BJ (cell line): Measurements from ENCODE around the gene ANKRD22. TPM values are rescaled to one million over a fixed set of nuclear protein-coding genes. Genes with fewer than 3 reads are reported as not detected.

ENCODE experiments used
- CTCF ChIA-PET: fragments of 350-600 bp; formaldehyde crosslinking; extraction: SDS; loops from one replicate; lab custom pipeline; 2021; ENCODE audit warnings: antibody characterized with exemption, inconsistent platforms; lab: Yijun Ruan, JAX
- POLR2A ChIA-PET: fragments of 300-600 bp; sonication (Branson Sonifier 250); formaldehyde crosslinking; extraction: SDS; loops from one replicate; lab custom pipeline; 2021; ENCODE audit warnings: antibody characterized with exemption; lab: Charles Lee
- DNase-seq: peaks from one replicate; pipeline ENCODE4 v3.0.0-alpha.2; 2011; ENCODE audit warnings: low read depth
- H3K27me3 ChIP-seq: 2 replicates; pipeline ENCODE4 v1.6.0; 2011; ENCODE audit warnings: low read length; ENCODE audit not compliant: control insufficient read depth, insufficient read depth
- H3K36me3 ChIP-seq: 2 replicates; pipeline ENCODE4 v1.5.1; 2011; ENCODE audit warnings: low read length; ENCODE audit not compliant: control insufficient read depth, insufficient read depth
- H3K4me3 ChIP-seq: 2 replicates; pipeline ENCODE4 v1.5.1; 2011; ENCODE audit warnings: low read depth, mild to moderate bottlenecking, control low read depth, low read length
- polyA plus RNA-seq: library from polyadenylated mRNA; depleted of rRNA; stranded (reverse); fragments of >200 nt; gene quantifications from 2 replicates; pipeline ENCODE4 v1.2.3, GENCODE V29; 2011
- TF ChIP-seq, protein P1 (sequence below): IDR thresholded peaks from 2 replicates; pipeline ENCODE4 v1.5.1; 2011; ENCODE audit warnings: low read depth, mild to moderate bottlenecking, control low read depth, inconsistent platforms, low read length, moderate library complexity; ENCODE audit not compliant: insufficient read depth

Gene ANKRD22
- polyA plus RNA-seq, 1 experiment, result not detected

GRCh38 chr10:88794731-88795130 is 56.9 kb downstream of the ANKRD22 start:
- CTCF ChIA-PET, result no interaction called here
- DNase-seq, result no peak
- Histone ChIP-seq H3K27me3 (peaks cover 2% of the 10 kb centered on the region; the same call in 1 of the 2 replicates), H3K36me3 (no peaks in the 10 kb centered on the region), H3K4me3 (no peak overlapping the region)
- TF ChIP-seq, protein P1, sequence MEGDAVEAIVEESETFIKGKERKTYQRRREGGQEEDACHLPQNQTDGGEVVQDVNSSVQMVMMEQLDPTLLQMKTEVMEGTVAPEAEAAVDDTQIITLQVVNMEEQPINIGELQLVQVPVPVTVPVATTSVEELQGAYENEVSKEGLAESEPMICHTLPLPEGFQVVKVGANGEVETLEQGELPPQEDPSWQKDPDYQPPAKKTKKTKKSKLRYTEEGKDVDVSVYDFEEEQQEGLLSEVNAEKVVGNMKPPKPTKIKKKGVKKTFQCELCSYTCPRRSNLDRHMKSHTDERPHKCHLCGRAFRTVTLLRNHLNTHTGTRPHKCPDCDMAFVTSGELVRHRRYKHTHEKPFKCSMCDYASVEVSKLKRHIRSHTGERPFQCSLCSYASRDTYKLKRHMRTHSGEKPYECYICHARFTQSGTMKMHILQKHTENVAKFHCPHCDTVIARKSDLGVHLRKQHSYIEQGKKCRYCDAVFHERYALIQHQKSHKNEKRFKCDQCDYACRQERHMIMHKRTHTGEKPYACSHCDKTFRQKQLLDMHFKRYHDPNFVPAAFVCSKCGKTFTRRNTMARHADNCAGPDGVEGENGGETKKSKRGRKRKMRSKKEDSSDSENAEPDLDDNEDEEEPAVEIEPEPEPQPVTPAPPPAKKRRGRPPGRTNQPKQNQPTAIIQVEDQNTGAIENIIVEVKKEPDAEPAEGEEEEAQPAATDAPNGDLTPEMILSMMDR, result no peak
- POLR2A ChIA-PET, result no interaction called here

GRCh38 chr10:88793712-88794299 is 57.8 kb downstream of the ANKRD22 start:
- no peak for DNase-seq
- no peaks in the 10 kb centered on the region for H3K36me3 ChIP-seq
- ChIA-PET POLR2A (no interaction called here), CTCF (interaction anchor here (0.7 kb wide), 1 partner anchor 222 kb away, joined by 4 read pairs; no protein-coding TSS in a partner anchor)
- TF ChIP-seq, protein P1, result no peak
- peaks cover 2% of the 10 kb centered on the region; the same call in 1 of the 2 replicates for H3K27me3 ChIP-seq
- no peak overlapping the region for H3K4me3 ChIP-seq

- Histone ChIP-seq H3K27me3 (peaks cover 2% of the 10 kb centered on the region; the same call in 1 of the 2 replicates), H3K36me3 (no peaks in the 10 kb centered on the region), H3K4me3 (no peak overlapping the region)
- DNase-seq, result no peak
- TF ChIP-seq, protein P1, result no peak
- POLR2A ChIA-PET, result no interaction called here
- CTCF ChIA-PET, result interaction anchor here (0.7 to 2.3 kb wide), 3 partner anchors 12 to 210 kb away, joined by 3 to 13 read pairs (median 4); partner anchors contain the start of gene RNLS
These were observed 59.0 kb downstream of the ANKRD22 start for GRCh38 chr10:88792661-88793060.

DNA sequence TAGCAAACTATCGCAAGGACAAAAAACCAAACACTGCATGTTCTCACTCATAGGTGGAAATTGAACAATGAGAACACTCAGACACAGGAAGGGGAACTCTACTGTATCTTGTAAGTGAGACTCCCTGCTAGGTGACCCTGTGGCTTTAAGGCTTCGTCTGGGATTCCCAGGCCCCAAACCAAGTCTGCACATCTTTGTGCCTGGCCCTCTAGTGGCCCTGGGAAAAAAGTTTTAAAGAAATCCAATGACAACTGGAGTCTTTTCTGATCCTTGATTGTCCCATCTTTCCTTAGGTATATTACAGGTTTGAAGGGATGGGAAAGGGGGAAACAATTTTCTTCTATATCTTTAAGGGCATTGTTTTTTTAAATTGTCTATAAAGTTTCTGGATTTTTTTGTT is 59.7 kb downstream of the ANKRD22 start:
- ChIA-PET POLR2A (no interaction called here), CTCF (interaction anchor here (0.7 to 2.3 kb wide), 3 partner anchors 13 to 209 kb away, joined by 3 to 13 read pairs (median 4); partner anchors contain the start of gene RNLS)
- DNase-seq, result no peak
- TF ChIP-seq, protein P1, result peak; percentile 56
- H3K27me3 ChIP-seq, result peaks cover under 1% of the 10 kb centered on the region; the same call in 1 of the 2 replicates
- H3K36me3 ChIP-seq, result no peaks in the 10 kb centered on the region
- no peak overlapping the region for H3K4me3 ChIP-seq

- TF ChIP-seq, protein P1, result no peak
- H3K27me3 ChIP-seq, result no peaks in the 10 kb centered on the region
- no peak overlapping the region for H3K4me3 ChIP-seq
- CTCF ChIA-PET, result no interaction called here
- DNase-seq, result no peak
- POLR2A ChIA-PET, result no interaction called here
- H3K36me3 ChIP-seq, result no peaks in the 10 kb centered on the region
These were observed 62.7 kb downstream of the ANKRD22 start for GRCh38 chr10:88788924-88789323.
